HFFc6 (cell line): ENCODE results near the gene GHRHR. TPM values are rescaled to one million over a fixed set of nuclear protein-coding genes. Genes with fewer than 3 reads are reported as not detected.

Experiments
- DNase-seq: peaks from one replicate; pipeline ENCODE4 v3.0.0-alpha.2; 2018
- H3K27ac Mint-ChIP-seq: 2 replicates; pipeline ENCODE4 v1.8.0; 2020; ENCODE audit warnings: mild to moderate bottlenecking, mixed read lengths
- H3K27me3 Mint-ChIP-seq: 2 replicates; pipeline ENCODE4 v1.8.0; 2021; ENCODE audit warnings: mild to moderate bottlenecking, moderate library complexity, mixed read lengths; ENCODE audit not compliant: insufficient read depth
- H3K36me3 Mint-ChIP-seq: 2 replicates; pipeline ENCODE4 v1.8.0; 2021; ENCODE audit warnings: low read depth, mixed read lengths
- H3K4me1 Mint-ChIP-seq: 2 replicates; pipeline ENCODE4 v1.8.0; 2020; ENCODE audit warnings: low read depth, mixed read lengths
- H3K4me3 Mint-ChIP-seq: 2 replicates; pipeline ENCODE4 v1.8.0; 2020; ENCODE audit warnings: mild to moderate bottlenecking, moderate library complexity, mixed read lengths
- H3K9me3 Mint-ChIP-seq: 2 replicates; pipeline ENCODE4 v1.8.0; 2020; ENCODE audit warnings: mild to moderate bottlenecking, mixed read lengths
- total RNA-seq, 6 experiments: library from RNA; stranded (reverse); fragmentation: NEBNext Ultra II Directional; extraction: Animal tissue kit (Norgen Biotek cat#: 25700); gene quantifications; 2 replicates in 1 of 6; 3 replicates in 5 of 6; pipeline ENCODE4 v1.2.3, GENCODE V29; 2021
- TF ChIP-seq, protein P1 (sequence below): fragments of 200-600 bp; sonication (generic); IDR thresholded peaks from 2 replicates; pipeline ENCODE4 v1.5.0; 2021; ENCODE audit warnings: antibody characterized with exemption, mild to moderate bottlenecking

The GHRHR gene
- total RNA-seq, 6 experiments from 2014 or later = not detected

DNA sequence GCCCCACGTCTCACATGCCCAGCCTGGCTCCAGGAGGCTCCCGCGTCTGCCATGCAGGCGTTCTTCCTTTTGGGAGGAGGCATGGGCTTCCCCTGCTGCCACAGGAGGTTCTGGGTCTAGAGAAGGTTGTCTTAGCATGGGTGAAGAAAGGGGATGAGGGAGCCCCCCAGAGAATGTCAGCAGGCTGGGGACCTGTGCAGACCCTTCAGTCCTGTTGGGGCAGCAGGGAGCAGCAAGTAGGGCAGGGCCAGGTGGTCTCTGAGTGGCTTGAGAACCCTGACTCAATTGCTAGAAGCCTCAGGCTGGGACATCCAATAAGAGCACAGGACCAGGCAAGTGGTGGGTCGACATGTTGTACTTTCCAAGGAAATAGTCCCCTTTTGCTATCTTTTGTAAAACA, 54.0 kb downstream of the GHRHR start:
- no peak overlapping the region for H3K27ac Mint-ChIP-seq
- no peaks in the 10 kb centered on the region for H3K36me3 Mint-ChIP-seq
- no peaks in the 10 kb centered on the region for H3K4me1 Mint-ChIP-seq
- H3K27me3 Mint-ChIP-seq = peaks cover 21% of the 10 kb centered on the region
- TF ChIP-seq, protein P1, sequence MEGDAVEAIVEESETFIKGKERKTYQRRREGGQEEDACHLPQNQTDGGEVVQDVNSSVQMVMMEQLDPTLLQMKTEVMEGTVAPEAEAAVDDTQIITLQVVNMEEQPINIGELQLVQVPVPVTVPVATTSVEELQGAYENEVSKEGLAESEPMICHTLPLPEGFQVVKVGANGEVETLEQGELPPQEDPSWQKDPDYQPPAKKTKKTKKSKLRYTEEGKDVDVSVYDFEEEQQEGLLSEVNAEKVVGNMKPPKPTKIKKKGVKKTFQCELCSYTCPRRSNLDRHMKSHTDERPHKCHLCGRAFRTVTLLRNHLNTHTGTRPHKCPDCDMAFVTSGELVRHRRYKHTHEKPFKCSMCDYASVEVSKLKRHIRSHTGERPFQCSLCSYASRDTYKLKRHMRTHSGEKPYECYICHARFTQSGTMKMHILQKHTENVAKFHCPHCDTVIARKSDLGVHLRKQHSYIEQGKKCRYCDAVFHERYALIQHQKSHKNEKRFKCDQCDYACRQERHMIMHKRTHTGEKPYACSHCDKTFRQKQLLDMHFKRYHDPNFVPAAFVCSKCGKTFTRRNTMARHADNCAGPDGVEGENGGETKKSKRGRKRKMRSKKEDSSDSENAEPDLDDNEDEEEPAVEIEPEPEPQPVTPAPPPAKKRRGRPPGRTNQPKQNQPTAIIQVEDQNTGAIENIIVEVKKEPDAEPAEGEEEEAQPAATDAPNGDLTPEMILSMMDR = no peak
- H3K9me3 Mint-ChIP-seq = no peaks in the 10 kb centered on the region
- no peak for DNase-seq
- no peak overlapping the region for H3K4me3 Mint-ChIP-seq

DNA sequence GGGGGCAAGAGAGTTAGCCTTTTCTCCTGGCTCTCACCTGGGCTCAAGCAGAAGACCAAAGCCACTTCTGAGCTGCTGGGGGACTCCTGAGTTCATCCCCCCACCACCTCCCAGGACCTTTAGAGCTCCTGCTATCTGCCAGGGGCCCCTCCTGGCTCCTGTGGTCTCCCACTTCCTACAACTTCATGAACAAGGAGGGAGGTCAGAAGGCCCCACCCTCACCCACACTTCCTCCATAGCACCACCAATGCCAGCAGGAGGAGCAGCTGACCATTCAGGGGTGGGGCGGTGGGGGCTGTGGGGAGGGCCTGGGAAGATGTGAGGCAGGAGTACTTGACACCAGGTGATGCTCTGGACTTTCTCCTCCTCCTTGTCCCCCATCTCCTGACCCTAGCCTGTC, 55.8 kb downstream of the GHRHR start:
- H3K27ac Mint-ChIP-seq = no peak overlapping the region
- TF ChIP-seq, protein P1 = no peak
- DNase-seq = no peak
- H3K4me1 Mint-ChIP-seq = no peaks in the 10 kb centered on the region
- H3K4me3 Mint-ChIP-seq = no peak overlapping the region
- no peaks in the 10 kb centered on the region for H3K9me3 Mint-ChIP-seq
- H3K36me3 Mint-ChIP-seq = no peaks in the 10 kb centered on the region
- peaks cover 14% of the 10 kb centered on the region for H3K27me3 Mint-ChIP-seq

DNA sequence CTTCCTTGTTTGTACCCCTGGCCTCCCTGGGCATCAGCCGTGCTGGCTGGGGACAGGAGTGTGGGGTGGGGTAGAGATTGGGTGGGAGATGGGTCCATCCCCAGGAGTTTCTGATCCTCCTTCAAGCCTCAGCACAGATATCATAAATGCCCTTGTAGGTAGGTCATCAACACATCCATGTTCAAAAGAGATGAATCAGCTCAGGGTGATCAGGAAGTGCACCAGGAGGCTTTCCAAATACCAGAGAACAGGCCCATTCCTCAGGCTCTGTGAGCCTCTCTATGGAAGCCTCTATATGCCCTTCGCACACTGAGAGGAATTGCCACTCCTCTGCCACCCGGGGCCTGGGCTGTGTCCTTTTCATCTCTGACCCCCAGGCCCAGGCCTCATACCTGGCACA, 56.4 kb downstream of the GHRHR start:
- H3K4me3 Mint-ChIP-seq = no peak overlapping the region
- H3K4me1 Mint-ChIP-seq = no peaks in the 10 kb centered on the region
- no peak for DNase-seq
- no peaks in the 10 kb centered on the region for H3K36me3 Mint-ChIP-seq
- H3K27ac Mint-ChIP-seq = no peak overlapping the region
- no peaks in the 10 kb centered on the region for H3K9me3 Mint-ChIP-seq
- H3K27me3 Mint-ChIP-seq = peaks cover 14% of the 10 kb centered on the region
- TF ChIP-seq, protein P1 = no peak

DNA sequence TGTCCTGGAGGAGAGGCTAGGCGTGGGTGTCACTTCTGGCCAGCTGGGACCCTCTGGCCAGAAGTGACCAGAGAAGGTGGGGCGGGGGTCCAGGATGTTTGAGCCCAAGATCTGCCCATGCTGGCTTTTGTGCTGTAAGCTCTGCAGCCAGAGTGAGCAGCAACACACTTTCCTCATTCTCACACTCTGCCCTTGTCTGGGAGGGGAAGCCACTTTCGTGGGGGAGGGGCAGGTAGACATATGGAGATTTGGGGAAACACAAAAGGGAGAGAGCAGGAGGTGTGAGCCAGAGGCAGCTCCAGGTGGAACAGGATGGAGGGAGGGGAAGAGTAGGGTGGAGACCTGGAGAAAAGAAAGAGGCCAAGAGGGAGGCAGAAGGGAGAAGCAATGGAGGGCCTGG, 56.9 kb downstream of the GHRHR start:
- Mint-ChIP-seq H3K27ac (no peak overlapping the region), H3K9me3 (no peaks in the 10 kb centered on the region), H3K27me3 (peaks cover 17% of the 10 kb centered on the region), H3K36me3 (no peaks in the 10 kb centered on the region), H3K4me1 (no peaks in the 10 kb centered on the region), H3K4me3 (no peak overlapping the region)
- TF ChIP-seq, protein P1 = no peak
- DNase-seq = no peak

DNA sequence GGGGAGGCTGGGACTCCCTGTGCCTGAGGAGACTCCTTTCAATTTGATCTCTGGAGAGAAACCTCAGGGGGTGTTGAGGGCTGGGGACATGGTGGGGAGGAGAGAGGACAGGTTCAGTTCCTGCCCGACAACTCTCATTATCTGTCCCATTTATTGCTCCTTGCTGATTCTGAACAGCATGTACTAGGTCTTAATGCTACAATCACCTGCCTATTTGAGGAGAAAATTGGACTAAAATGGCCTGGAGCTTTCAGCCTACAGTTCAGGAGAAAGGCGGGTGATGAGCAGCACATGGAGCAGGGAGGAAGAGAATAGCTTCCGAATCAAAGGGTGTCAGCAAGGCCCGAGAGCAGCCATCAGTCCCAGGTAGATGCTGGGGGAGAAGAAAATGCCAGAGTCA, 58.4 kb downstream of the GHRHR start:
- Mint-ChIP-seq H3K4me1 (no peaks in the 10 kb centered on the region), H3K4me3 (no peak overlapping the region), H3K36me3 (no peaks in the 10 kb centered on the region), H3K27ac (no peak overlapping the region), H3K27me3 (peaks cover 20% of the 10 kb centered on the region), H3K9me3 (no peaks in the 10 kb centered on the region)
- DNase-seq = no peak
- TF ChIP-seq, protein P1 = no peak

DNA sequence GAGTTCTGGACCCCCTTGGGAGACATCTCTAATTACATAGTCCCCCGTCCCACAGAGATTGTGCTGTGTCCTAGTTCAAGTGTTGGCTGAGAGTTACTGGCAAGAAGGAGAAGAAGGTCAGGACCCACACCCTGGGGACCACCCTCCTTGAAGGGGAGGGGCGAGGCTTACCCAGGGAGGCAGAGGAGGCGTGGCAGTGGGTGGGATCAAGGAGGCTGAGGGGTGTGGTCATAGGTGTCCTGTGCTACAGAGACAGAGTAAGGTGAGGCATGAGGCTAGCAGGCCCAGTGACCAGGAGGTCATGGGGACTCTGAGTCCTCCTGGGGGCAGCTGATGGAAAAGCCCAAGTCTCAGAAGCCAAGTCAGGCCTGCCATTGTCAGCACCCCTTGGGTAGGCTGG, 59.0 kb downstream of the GHRHR start:
- no peaks in the 10 kb centered on the region for H3K4me1 Mint-ChIP-seq
- no peak overlapping the region for H3K4me3 Mint-ChIP-seq
- TF ChIP-seq, protein P1 = no peak
- H3K27me3 Mint-ChIP-seq = peaks cover 20% of the 10 kb centered on the region
- no peak for DNase-seq
- H3K36me3 Mint-ChIP-seq = no peaks in the 10 kb centered on the region
- H3K9me3 Mint-ChIP-seq = no peaks in the 10 kb centered on the region
- H3K27ac Mint-ChIP-seq = no peak overlapping the region
